GM23338 (cell line): Measurements from ENCODE around the gene C6orf15. TPM values are rescaled to one million over a fixed set of nuclear protein-coding genes. Genes with fewer than 3 reads are reported as not detected.

Source experiments
- ATAC-seq: fragments of 200-7000 bp; cut with Tn5 transposase; 3 replicates; pipeline ENCODE4 v1.9.1; 2020
- DNase-seq: peaks from one replicate; pipeline ENCODE4 v3.0.0-alpha.2; 2015; ENCODE audit warnings: low spot score
- H2AFZ ChIP-seq: fragments of 200-600 bp; sonication (generic); 2 replicates; pipeline ENCODE4 v1.8.0; 2016; ENCODE audit warnings: antibody characterized with exemption, mild to moderate bottlenecking, moderate library complexity
- H3F3A ChIP-seq: fragments of 200-600 bp; sonication (generic); replicated peaks from 2 replicates; pipeline ENCODE4 v1.8.0; 2017; ENCODE audit warnings: antibody characterized with exemption, mixed run types, low read depth
- H3K27ac ChIP-seq: fragments of 200-600 bp; sonication (generic); 2 replicates; pipeline ENCODE4 v1.6.1; 2016; ENCODE audit warnings: low read depth
- H3K27me3 ChIP-seq: fragments of 200-600 bp; sonication (generic); 2 replicates; pipeline ENCODE4 v1.8.0; 2016; ENCODE audit warnings: mild to moderate bottlenecking, mixed run types, moderate library complexity; ENCODE audit not compliant: insufficient read depth
- H3K36me3 ChIP-seq: fragments of 200-600 bp; sonication (generic); 2 replicates; pipeline ENCODE4 v1.8.0; 2016; ENCODE audit warnings: mild to moderate bottlenecking; ENCODE audit not compliant: insufficient read depth
- H3K4me1 ChIP-seq: fragments of 200-600 bp; sonication (generic); 2 replicates; pipeline ENCODE4 v1.8.0; 2016; ENCODE audit warnings: mild to moderate bottlenecking, moderate library complexity; ENCODE audit not compliant: insufficient read depth
- H3K4me2 ChIP-seq: fragments of 200-600 bp; sonication (generic); 2 replicates; pipeline ENCODE4 v1.7.1; 2017; ENCODE audit warnings: mixed run types
- H3K4me3 ChIP-seq: fragments of 200-600 bp; sonication (generic); 2 replicates; pipeline ENCODE4 v1.6.1; 2016; ENCODE audit warnings: mixed run types
- H3K79me2 ChIP-seq: fragments of 200-600 bp; sonication (generic); replicated peaks from 2 replicates; pipeline ENCODE4 v1.8.0; 2017; ENCODE audit warnings: mild to moderate bottlenecking; ENCODE audit not compliant: insufficient read depth
- H3K9me2 ChIP-seq: fragments of 200-600 bp; sonication (generic); 2 replicates; pipeline ENCODE4 v1.8.0; 2017; ENCODE audit not compliant: insufficient read depth
- H4K20me1 ChIP-seq: fragments of 200-600 bp; sonication (generic); replicated peaks from 2 replicates; pipeline ENCODE4 v1.8.0; 2017; ENCODE audit warnings: mild to moderate bottlenecking; ENCODE audit not compliant: insufficient read depth
- H3K27ac Mint-ChIP-seq: 2 replicates; pipeline ENCODE4 v1.8.0; 2020; ENCODE audit warnings: inconsistent platforms, mild to moderate bottlenecking, moderate library complexity, mixed read lengths
- H3K27me3 Mint-ChIP-seq: 3 replicates; pipeline ENCODE4 v1.8.0; 2022; ENCODE audit warnings: low read depth, mild to moderate bottlenecking, moderate library complexity, mixed read lengths, inconsistent platforms; ENCODE audit not compliant: insufficient read depth, poor library complexity
- H3K36me3 Mint-ChIP-seq: 3 replicates; pipeline ENCODE4 v1.8.0; 2021; ENCODE audit warnings: low read depth, mild to moderate bottlenecking, inconsistent platforms, moderate library complexity, mixed read lengths
- H3K4me1 Mint-ChIP-seq: 3 replicates; pipeline ENCODE4 v1.8.0; 2020; ENCODE audit warnings: mild to moderate bottlenecking, inconsistent platforms, mixed read lengths
- H3K4me3 Mint-ChIP-seq: 3 replicates; pipeline ENCODE4 v1.8.0; 2021; ENCODE audit warnings: moderate library complexity, mild to moderate bottlenecking, inconsistent platforms, mixed read lengths
- H3K9me3 Mint-ChIP-seq: 3 replicates; pipeline ENCODE4 v1.8.0; 2020; ENCODE audit warnings: moderate library complexity, mild to moderate bottlenecking, inconsistent platforms, mixed read lengths
- CREB1 ChIP-seq: fragments of 250-450 bp; sonication (Bioruptor Pico); IDR thresholded peaks from 2 replicates; pipeline ENCODE4 v1.5.0; 2020; ENCODE audit warnings: low read depth, mild to moderate bottlenecking, moderate library complexity
- EZH2 ChIP-seq: fragments of 200-600 bp; sonication (generic); IDR thresholded peaks from one replicate; pipeline ENCODE4 v1.8.0; 2017; ENCODE audit warnings: antibody characterized with exemption, mild to moderate bottlenecking, low read depth; ENCODE audit not compliant: unreplicated experiment
- EZH2phosphoT487 ChIP-seq: fragments of 200-600 bp; sonication (generic); IDR thresholded peaks from one replicate; pipeline ENCODE4 v1.8.1; 2018; ENCODE audit warnings: antibody characterized with exemption; ENCODE audit not compliant: unreplicated experiment
- JUNB ChIP-seq: IDR thresholded peaks from one replicate; pipeline ENCODE4 v1.6.1; 2016; ENCODE audit warnings: antibody characterized with exemption; ENCODE audit not compliant: unreplicated experiment
- NANOG ChIP-seq: IDR thresholded peaks from 2 replicates; pipeline ENCODE4 v1.6.1; 2016; ENCODE audit warnings: antibody characterized with exemption, borderline replicate concordance
- POLR2AphosphoS5 ChIP-seq: IDR thresholded peaks from 2 replicates; pipeline ENCODE4 v1.6.1; 2016; ENCODE audit warnings: antibody characterized with exemption, low read depth
- STAT1 ChIP-seq: IDR thresholded peaks from one replicate; pipeline ENCODE4 v1.6.1; 2016; ENCODE audit warnings: antibody characterized with exemption; ENCODE audit not compliant: unreplicated experiment
- ZNF114 ChIP-seq: fragments of 250-450 bp; sonication (Bioruptor Pico); IDR thresholded peaks from 2 replicates; pipeline ENCODE4 v1.5.0; 2020; ENCODE audit warnings: mild to moderate bottlenecking, moderate library complexity
- ZNF331 ChIP-seq: fragments of 250-450 bp; sonication (Bioruptor Pico); IDR thresholded peaks from 2 replicates; pipeline ENCODE4 v1.5.0; 2020; ENCODE audit warnings: low read depth, mild to moderate bottlenecking, moderate library complexity
- polyA plus RNA-seq: library from polyadenylated mRNA; unstranded; fragments of >200 nt; fragmentation: Nextera tagmentation; extraction: Ambion mirVana; gene quantifications from 2 replicates; pipeline ENCODE4 v1.2.1, GENCODE V29; 2016
- total RNA-seq: library from RNA; depleted of rRNA; stranded (reverse); fragments of >200 nt; shearing (Covaris generic); gene quantifications from 2 replicates; pipeline ENCODE4 v1.2.3, GENCODE V29; 2014
- TF ChIP-seq, protein P1 (sequence below): fragments of 250-450 bp; sonication (Bioruptor Pico); IDR thresholded peaks from 2 replicates; pipeline ENCODE4 v1.5.0; 2020; ENCODE audit warnings: mild to moderate bottlenecking, moderate library complexity
- TF ChIP-seq, protein P2 (sequence below): IDR thresholded peaks from 2 replicates; pipeline ENCODE4 v1.6.1; 2016; ENCODE audit warnings: antibody characterized with exemption
- TF ChIP-seq, protein P3 (sequence below), 2 experiments: fragments of 200-600 bp in 1 of 2; sonication (generic) in 1 of 2; conservative IDR thresholded peaks; 2 replicates each; pipeline versions ENCODE4 v1.5.1 to v1.6.1; 2016 to 2017; ENCODE audit warnings: antibody characterized with exemption in 2 of 2, low read depth in 2 of 2, mild to moderate bottlenecking in 2 of 2, moderate library complexity in 1 of 2
- TF ChIP-seq, protein P4 (sequence below): IDR thresholded peaks from one replicate; pipeline ENCODE4 v1.6.1; 2018; ENCODE audit warnings: antibody characterized with exemption; ENCODE audit not compliant: unreplicated experiment

The C6orf15 gene
- total and polyA plus RNA-seq, 2 experiments from 2014 or later, result not detected

DNA sequence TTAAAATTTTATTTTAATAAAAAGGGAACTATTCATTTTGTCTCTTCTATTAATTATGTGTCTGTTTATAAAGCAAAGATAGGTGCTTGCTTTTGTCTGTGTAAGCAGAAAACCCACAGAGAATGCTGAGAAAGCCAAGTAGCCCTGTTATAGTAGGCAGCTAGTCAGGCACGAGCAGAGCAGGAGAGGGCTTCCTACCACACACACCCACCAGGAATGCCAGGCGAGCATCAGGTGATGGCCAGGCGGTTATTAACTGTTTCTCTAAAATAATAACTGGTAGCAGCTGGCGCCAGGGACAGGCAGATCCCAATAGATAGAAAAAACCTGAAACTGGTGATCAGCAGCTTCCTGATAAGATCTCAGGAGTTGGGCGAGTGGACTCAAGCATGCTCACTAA is 15.7 kb downstream of the C6orf15 start:
- Mint-ChIP-seq H3K36me3 (no peaks in the 10 kb centered on the region), H3K27ac (no peak overlapping the region), H3K27me3 (no peaks in the 10 kb centered on the region), H3K4me1 (peaks cover 19% of the 10 kb centered on the region), H3K9me3 (no peaks in the 10 kb centered on the region), H3K4me3 (no peak overlapping the region)
- Histone ChIP-seq H3K4me3 (no peak overlapping the region), H4K20me1 (no peaks in the 10 kb centered on the region), H3K4me1 (peaks cover 20% of the 10 kb centered on the region), H3K9me2 (0 out of 2 replicates have a peak, but pooled peaks cover 3% of the 10 kb centered on the region), H3K27me3 (no peaks in the 10 kb centered on the region), H3K27ac (no peak overlapping the region), H2AFZ (0 out of 2 replicates have a peak overlapping the region, but pooled peaks have one; percentile 43), H3K79me2 (no peaks in the 10 kb centered on the region), H3K36me3 (no peaks in the 10 kb centered on the region), H3K4me2 (no peak overlapping the region), H3F3A (no peaks in the 10 kb centered on the region)
- no peak for ATAC-seq
- DNase-seq, result no peak
- TF ChIP-seq JUNB (no peak), EZH2phosphoT487 (no peak), ZNF331 (CRISPR knock-in tag) (no peak), EZH2 (no peak), STAT1 (no peak), NANOG (no peak), POLR2AphosphoS5 (no peak), ZNF114 (CRISPR knock-in tag) (no peak), CREB1 (CRISPR knock-in tag) (no peak)
- TF ChIP-seq, protein P1, sequence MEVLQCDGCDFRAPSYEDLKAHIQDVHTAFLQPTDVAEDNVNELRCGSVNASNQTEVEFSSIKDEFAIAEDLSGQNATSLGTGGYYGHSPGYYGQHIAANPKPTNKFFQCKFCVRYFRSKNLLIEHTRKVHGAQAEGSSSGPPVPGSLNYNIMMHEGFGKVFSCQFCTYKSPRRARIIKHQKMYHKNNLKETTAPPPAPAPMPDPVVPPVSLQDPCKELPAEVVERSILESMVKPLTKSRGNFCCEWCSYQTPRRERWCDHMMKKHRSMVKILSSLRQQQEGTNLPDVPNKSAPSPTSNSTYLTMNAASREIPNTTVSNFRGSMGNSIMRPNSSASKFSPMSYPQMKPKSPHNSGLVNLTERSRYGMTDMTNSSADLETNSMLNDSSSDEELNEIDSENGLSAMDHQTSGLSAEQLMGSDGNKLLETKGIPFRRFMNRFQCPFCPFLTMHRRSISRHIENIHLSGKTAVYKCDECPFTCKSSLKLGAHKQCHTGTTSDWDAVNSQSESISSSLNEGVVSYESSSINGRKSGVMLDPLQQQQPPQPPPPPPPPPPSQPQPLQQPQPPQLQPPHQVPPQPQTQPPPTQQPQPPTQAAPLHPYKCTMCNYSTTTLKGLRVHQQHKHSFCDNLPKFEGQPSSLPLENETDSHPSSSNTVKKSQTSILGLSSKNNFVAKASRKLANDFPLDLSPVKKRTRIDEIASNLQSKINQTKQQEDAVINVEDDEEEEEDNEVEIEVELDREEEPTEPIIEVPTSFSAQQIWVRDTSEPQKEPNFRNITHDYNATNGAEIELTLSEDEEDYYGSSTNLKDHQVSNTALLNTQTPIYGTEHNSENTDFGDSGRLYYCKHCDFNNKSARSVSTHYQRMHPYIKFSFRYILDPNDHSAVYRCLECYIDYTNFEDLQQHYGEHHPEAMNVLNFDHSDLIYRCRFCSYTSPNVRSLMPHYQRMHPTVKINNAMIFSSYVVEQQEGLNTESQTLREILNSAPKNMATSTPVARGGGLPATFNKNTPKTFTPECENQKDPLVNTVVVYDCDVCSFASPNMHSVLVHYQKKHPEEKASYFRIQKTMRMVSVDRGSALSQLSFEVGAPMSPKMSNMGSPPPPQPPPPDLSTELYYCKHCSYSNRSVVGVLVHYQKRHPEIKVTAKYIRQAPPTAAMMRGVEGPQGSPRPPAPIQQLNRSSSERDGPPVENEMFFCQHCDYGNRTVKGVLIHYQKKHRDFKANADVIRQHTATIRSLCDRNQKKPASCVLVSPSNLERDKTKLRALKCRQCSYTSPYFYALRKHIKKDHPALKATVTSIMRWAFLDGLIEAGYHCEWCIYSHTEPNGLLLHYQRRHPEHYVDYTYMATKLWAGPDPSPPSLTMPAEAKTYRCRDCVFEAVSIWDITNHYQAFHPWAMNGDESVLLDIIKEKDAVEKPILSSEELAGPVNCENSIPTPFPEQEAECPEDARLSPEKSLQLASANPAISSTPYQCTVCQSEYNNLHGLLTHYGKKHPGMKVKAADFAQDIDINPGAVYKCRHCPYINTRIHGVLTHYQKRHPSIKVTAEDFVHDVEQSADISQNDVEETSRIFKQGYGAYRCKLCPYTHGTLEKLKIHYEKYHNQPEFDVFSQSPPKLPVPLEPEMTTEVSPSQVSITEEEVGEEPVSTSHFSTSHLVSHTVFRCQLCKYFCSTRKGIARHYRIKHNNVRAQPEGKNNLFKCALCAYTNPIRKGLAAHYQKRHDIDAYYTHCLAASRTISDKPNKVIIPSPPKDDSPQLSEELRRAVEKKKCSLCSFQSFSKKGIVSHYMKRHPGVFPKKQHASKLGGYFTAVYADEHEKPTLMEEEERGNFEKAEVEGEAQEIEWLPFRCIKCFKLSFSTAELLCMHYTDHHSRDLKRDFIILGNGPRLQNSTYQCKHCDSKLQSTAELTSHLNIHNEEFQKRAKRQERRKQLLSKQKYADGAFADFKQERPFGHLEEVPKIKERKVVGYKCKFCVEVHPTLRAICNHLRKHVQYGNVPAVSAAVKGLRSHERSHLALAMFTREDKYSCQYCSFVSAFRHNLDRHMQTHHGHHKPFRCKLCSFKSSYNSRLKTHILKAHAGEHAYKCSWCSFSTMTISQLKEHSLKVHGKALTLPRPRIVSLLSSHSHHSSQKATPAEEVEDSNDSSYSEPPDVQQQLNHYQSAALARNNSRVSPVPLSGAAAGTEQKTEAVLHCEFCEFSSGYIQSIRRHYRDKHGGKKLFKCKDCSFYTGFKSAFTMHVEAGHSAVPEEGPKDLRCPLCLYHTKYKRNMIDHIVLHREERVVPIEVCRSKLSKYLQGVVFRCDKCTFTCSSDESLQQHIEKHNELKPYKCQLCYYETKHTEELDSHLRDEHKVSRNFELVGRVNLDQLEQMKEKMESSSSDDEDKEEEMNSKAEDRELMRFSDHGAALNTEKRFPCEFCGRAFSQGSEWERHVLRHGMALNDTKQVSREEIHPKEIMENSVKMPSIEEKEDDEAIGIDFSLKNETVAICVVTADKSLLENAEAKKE (CRISPR knock-in tag), result no peak
- TF ChIP-seq, protein P2, sequence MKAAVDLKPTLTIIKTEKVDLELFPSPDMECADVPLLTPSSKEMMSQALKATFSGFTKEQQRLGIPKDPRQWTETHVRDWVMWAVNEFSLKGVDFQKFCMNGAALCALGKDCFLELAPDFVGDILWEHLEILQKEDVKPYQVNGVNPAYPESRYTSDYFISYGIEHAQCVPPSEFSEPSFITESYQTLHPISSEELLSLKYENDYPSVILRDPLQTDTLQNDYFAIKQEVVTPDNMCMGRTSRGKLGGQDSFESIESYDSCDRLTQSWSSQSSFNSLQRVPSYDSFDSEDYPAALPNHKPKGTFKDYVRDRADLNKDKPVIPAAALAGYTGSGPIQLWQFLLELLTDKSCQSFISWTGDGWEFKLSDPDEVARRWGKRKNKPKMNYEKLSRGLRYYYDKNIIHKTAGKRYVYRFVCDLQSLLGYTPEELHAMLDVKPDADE, result no peak
- TF ChIP-seq, protein P3, sequence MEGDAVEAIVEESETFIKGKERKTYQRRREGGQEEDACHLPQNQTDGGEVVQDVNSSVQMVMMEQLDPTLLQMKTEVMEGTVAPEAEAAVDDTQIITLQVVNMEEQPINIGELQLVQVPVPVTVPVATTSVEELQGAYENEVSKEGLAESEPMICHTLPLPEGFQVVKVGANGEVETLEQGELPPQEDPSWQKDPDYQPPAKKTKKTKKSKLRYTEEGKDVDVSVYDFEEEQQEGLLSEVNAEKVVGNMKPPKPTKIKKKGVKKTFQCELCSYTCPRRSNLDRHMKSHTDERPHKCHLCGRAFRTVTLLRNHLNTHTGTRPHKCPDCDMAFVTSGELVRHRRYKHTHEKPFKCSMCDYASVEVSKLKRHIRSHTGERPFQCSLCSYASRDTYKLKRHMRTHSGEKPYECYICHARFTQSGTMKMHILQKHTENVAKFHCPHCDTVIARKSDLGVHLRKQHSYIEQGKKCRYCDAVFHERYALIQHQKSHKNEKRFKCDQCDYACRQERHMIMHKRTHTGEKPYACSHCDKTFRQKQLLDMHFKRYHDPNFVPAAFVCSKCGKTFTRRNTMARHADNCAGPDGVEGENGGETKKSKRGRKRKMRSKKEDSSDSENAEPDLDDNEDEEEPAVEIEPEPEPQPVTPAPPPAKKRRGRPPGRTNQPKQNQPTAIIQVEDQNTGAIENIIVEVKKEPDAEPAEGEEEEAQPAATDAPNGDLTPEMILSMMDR (conservative IDR thresholded peaks at IDR 0.05; ENCODE audit: low read depth in 2 of 2), result no peak
- TF ChIP-seq, protein P4, sequence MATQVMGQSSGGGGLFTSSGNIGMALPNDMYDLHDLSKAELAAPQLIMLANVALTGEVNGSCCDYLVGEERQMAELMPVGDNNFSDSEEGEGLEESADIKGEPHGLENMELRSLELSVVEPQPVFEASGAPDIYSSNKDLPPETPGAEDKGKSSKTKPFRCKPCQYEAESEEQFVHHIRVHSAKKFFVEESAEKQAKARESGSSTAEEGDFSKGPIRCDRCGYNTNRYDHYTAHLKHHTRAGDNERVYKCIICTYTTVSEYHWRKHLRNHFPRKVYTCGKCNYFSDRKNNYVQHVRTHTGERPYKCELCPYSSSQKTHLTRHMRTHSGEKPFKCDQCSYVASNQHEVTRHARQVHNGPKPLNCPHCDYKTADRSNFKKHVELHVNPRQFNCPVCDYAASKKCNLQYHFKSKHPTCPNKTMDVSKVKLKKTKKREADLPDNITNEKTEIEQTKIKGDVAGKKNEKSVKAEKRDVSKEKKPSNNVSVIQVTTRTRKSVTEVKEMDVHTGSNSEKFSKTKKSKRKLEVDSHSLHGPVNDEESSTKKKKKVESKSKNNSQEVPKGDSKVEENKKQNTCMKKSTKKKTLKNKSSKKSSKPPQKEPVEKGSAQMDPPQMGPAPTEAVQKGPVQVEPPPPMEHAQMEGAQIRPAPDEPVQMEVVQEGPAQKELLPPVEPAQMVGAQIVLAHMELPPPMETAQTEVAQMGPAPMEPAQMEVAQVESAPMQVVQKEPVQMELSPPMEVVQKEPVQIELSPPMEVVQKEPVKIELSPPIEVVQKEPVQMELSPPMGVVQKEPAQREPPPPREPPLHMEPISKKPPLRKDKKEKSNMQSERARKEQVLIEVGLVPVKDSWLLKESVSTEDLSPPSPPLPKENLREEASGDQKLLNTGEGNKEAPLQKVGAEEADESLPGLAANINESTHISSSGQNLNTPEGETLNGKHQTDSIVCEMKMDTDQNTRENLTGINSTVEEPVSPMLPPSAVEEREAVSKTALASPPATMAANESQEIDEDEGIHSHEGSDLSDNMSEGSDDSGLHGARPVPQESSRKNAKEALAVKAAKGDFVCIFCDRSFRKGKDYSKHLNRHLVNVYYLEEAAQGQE, result no peak
